Ramos (cell line): ENCODE data around the gene GUCA2A.

Experiments used
- in situ Hi-C: fragments of 300-500 bp; cut with MboI; formaldehyde crosslinking; loops from one replicate; pipeline ENCODE4 v1.14.3; 2022; ENCODE audit warnings: low sequenced_read_pairs; ENCODE audit not compliant: unreplicated experiment

Gene GUCA2A

DNA sequence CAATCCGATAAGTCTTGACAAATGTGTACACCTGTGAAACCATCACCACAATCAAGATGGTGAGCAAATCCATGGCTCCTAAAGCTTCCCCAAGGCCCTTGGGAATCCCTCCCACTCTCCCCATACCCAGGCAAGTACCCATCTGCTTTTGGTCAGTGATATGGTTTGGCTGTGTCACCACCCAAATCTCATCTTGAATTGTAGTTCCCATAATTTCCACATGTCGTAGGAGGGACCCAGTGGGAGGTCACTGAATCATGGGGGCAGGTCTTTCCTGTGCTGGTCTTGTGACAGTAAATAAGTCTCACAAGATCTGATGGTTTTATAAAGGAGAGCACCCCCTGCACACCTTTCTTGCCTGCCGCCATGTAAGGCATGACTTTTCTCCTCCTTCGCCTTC is 26.0 kb downstream of the GUCA2A start:
- in situ Hi-C loops, result no loop called here

DNA sequence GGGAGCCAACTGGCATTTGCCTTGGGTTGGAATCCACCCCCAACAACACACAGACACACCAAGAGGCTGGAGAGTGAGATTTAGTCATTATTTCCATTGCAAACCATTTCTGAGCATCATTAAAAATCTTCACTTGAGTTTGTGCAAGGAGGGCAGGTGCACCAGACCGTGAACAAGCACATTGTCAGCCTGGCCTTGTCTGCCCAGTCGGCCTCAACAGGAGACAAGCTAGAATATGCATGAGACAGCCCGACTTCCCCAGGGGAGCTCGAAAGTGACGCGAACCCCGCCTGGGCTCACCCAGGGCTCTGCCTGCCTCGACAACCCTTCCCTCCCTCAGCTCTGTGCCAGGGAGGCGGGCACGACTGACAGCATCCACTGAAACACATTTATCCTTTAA is 26.8 kb downstream of the GUCA2A start:
- in situ Hi-C loops, result no loop called here

DNA sequence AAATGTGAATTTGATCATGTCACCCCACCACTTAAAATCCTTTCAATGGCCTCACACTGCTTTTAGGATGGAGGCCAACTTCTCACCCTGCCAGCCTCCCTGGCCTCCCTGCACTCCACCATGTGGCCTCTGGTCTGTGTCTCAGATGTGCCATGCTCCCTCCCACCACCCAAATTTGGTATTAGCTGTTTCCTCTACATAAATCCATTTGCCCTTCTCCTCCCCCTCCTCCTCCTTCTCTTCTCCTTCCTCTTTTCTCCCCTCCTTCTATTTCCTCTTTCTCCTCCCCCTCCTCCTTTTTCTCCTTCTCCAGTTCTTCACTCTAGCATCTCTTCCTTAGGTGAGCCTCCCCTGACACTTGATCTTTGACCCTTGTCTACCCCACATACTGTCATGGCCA is 28.1 kb downstream of the GUCA2A start:
- in situ Hi-C loops, result no loop called here

GRCh38 chr1:42135426-42135825 is 29.1 kb downstream of the GUCA2A start:
- in situ Hi-C loops, result no loop called here

DNA sequence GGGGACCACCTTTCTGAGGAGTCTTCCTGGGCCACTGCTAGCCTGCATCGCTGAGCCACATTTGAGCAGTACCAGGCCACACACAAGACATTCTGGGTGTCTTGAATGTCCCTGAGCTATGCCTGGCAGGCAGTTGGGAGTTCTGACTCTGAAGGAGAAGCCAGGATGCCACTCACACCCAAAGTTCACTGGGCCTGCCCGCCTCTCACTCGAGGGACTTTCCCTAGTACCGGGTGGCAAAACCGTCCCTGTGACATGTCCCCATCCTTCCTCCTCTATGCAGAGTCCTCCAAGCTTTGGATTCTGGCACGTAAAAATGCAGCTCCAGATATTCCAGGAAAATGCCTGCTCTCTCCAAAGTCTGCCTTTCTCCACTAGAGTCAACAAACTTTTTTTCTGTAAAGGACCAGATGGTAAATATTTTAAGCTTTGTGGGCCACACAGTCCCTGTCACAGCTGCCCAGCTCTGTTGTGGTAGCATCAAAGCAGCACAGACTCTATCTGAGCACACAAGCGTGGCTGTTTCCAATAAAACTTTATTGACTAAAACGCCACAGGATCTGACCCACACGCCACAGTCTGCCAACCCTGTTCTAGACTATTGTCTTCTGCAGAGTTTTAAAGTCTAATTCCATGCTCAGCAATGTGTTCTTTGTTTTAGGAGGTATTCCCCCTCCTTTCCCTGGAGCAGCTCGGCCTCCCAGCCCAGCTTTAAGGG is 30.6 kb downstream of the GUCA2A start:
- in situ Hi-C loops, result no loop called here

DNA sequence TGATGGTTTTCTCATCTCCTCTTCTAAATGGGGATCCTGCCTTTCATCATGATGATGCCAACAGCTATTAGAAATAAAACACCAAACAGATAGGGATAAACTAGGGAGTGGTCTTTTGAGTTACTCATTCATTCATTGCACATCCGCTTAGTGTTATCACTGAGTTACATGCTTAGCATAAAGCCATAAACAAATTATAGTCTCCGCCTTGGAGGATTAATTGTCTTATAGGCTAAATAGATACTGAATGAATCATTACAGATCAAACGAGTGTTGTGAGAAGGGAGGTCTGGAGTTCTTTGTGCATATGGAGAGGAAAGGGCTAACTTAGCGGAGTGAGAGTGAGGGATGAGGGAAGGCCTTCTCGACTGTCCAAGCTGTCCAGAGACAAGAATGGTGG is 31.2 kb downstream of the GUCA2A start:
- in situ Hi-C loops, result no loop called here

- in situ Hi-C loops, result no loop called here
Observed at GRCh38 chr1:42130061-42130660, 34.4 kb downstream of the GUCA2A start.

GRCh38 chr1:42128964-42129363 is 35.6 kb downstream of the GUCA2A start:
- in situ Hi-C loops, result no loop called here

- in situ Hi-C loops, result no loop called here
Observed at GRCh38 chr1:42128499-42128898, 36.0 kb downstream of the GUCA2A start.

DNA sequence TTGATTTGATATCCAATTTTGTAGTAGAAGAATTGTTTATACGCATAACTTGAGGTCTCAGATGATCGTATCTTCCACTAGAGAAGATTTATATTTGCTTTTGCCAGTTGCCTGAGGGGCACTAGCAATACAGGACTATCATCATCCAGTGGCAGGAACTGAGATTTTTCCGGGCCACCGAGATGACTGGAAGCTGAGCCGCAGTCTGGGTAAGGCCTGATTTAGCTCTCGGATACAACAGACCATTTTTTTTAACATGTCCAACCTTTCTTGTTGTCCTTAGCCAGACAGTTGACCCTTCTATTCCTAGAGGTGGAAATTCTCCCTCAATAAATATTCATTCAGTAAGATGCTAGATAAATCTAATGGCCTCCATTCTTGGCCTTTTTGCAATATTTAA is 36.8 kb downstream of the GUCA2A start:
- in situ Hi-C loops, result no loop called here

DNA sequence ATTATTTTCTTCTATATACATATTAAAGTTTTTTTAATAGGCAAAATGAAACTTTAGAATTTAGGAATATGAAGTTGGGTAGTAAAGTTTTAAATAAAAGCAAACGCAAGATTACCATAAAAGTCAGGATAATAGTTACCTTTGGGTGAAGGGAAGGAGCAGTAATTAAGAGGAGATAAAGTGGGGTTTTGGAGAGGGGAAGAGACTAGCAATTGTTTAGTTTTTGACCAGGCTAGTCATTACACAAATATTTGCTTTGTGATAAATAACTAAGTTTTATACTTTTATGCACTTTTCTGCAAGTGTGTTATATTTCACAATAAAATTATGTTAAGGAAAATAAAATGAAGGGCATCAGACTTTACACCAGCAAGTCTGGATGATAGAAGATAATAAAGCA is 39.0 kb downstream of the GUCA2A start:
- in situ Hi-C loops, result no loop called here

GRCh38 chr1:42122408-42122807 is 42.1 kb downstream of the GUCA2A start:
- in situ Hi-C loops, result no loop called here

DNA sequence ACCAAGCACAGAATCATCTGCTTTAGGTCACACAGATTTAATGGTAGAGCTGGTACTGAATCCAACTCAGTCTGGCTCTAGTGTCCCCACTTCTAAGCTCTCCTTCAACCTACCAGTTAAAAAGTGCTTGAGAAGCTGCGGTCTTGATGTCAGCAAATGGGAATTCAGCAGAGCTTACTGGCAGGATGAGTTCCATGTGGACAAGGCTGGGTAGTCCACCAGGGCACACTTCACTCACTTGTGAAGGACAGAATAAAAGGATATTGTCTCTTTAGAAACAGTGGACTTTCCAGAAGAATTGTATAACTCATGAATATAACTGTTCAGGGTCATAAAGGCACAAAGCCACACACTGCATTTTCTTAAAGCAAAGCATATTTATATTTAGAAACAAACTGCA is 46.4 kb downstream of the GUCA2A start:
- in situ Hi-C loops, result no loop called here

- in situ Hi-C loops, result no loop called here
Observed at GRCh38 chr1:42117214-42117613, 47.3 kb downstream of the GUCA2A start.

DNA sequence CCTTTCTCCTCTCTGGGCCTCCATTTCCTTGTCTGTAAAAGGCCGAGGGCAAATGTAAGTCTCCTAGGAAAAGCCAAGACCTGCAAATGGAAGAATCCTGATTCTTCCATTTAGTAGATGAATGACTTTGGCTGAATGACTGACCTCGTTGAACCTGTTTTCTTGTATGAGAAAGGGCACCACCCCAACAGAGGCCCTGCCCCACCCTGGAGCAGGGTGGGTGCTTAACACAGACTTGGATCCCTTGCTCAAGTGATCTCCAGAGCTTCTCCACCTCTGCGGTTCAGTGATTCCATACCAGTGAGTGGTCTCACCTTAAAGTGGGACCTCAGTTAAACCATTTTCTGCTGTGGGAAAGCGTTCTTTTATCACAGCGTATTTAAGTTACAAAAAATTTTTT is 50.3 kb downstream of the GUCA2A start:
- in situ Hi-C loops, result no loop called here
